ENCODE results near the gene UBE2D2. TPM values are rescaled to one million over a fixed set of nuclear protein-coding genes. Genes with fewer than 3 reads are reported as not detected.
A peak's percentile ranks its signal among the peaks of the same experiment; 100 is the strongest.

Gene UBE2D2
- total and polyA plus RNA-seq, 10 of the 15 experiments (the other 5 are each of a cell fraction or from before 2014, with no cell fraction given), result 58.6 to 245 (median 128) TPM

- FAIRE-seq, result no peak
- CTCF ChIA-PET, result interaction anchor here (0.7 to 3.1 kb wide), 13 partner anchors 9 to 184 kb away, joined by 3 to 19 read pairs (median 4); no protein-coding TSS in a partner anchor
- POLR2A ChIA-PET, result interaction anchor here (0.6 to 2.2 kb wide), 8 partner anchors 8 to 108 kb away, joined by 3 to 10 read pairs (median 3); no protein-coding TSS in a partner anchor
These were observed 44.7 kb downstream of the UBE2D2 start for GRCh38 chr5:139605887-139606286.

More at GRCh38 chr5:139605887-139606286, 44.7 kb downstream of the UBE2D2 start:
- RAD21 ChIA-PET (ENCODE audit: unreplicated experiment), result interaction anchor here (0.6 to 2.6 kb wide), 18 partner anchors 12 to 183 kb away, joined by 3 to 12 read pairs (median 4); no protein-coding TSS in a partner anchor
- no peak overlapping the region for H3K4me2 ChIP-seq (ENCODE audit: control insufficient read depth, insufficient read depth)
- H3K9ac ChIP-seq (ENCODE audit: control insufficient read depth, insufficient read depth, low read length), result no peak overlapping the region
- intact Hi-C loops (cut with micrococcal nuclease; ENCODE audit: unreplicated experiment) (loop anchor here (5.0 kb wide), 1 partner anchor 39 kb away; no protein-coding TSS in a partner anchor), in situ Hi-C loops (cut with MboI) (no loop called here)
- peak overlapping the region; percentile 31; the same call in 1 of the 2 replicates for H3K27ac ChIP-seq (ENCODE audit: control insufficient read depth, insufficient read depth)
- H2AFZ ChIP-seq (ENCODE audit: control insufficient read depth, low read depth, low read length), result no peak overlapping the region
- no peaks in the 10 kb centered on the region for H3K9me3 ChIP-seq (replicated peaks; ENCODE audit: control insufficient read depth, insufficient read depth, low read length)
- H3K4me1 ChIP-seq (ENCODE audit: control insufficient read depth, insufficient read depth, low read length), result peaks cover 10% of the 10 kb centered on the region; the same call in 1 of the 2 replicates
- DNase-seq (ENCODE audit: low read depth, low spot score) (peak; percentile 28), ATAC-seq (peak; percentile 80)
- TF ChIP-seq MTA2 (IDR thresholded peaks at IDR 0.05; ENCODE audit: low read depth) (0 out of 2 replicates have a peak, but pooled peaks have one; percentile 10), MEF2B (IDR thresholded peaks at IDR 0.05; ENCODE audit: partially characterized antibody, poor library complexity, severe bottlenecking) (peak; percentile 96), MLLT1 (IDR thresholded peaks at IDR 0.05) (peak; percentile 32; the same call in 1 of the 2 replicates), KDM1A (IDR thresholded peaks at IDR 0.05; ENCODE audit: borderline replicate concordance) (no peak), NBN (IDR thresholded peaks at IDR 0.05) (0 out of 2 replicates have a peak, but pooled peaks have one; percentile 33), ZBTB40 (IDR thresholded peaks at IDR 0.05; ENCODE audit: borderline replicate concordance) (no peak), DPF2 (IDR thresholded peaks at IDR 0.05) (0 out of 2 replicates have a peak, but pooled peaks have one; percentile 19), CHD1 (IDR thresholded peaks at IDR 0.05; ENCODE audit: low read depth, low read length) (no peak), PBX3 (IDR thresholded peaks at IDR 0.05; ENCODE audit: insufficient replicate concordance, low read depth, low read length) (no peak)
- SMC1A ChIA-PET (ENCODE audit: uncharacterized antibody, unreplicated experiment), result interaction anchor here (0.9 to 4.2 kb wide), 12 partner anchors 10 to 183 kb away, joined by 3 to 26 read pairs (median 6); no protein-coding TSS in a partner anchor
- H4K20me1 ChIP-seq (ENCODE audit: control insufficient read depth, insufficient read depth), result no peaks in the 10 kb centered on the region
- H3K36me3 ChIP-seq (ENCODE audit: control insufficient read depth in 2 of 2, insufficient read depth in 2 of 2, low read length in 1 of 2), result peaks cover 5 to 12% of the 10 kb centered on the region in 2 experiments; a peak in 3 of 4 replicates
- H3K79me2 ChIP-seq (ENCODE audit: control insufficient read depth, insufficient read depth, low read length), result peaks cover 25% of the 10 kb centered on the region
- no peaks in the 10 kb centered on the region for H3K27me3 ChIP-seq (replicated peaks in 1 of 2; ENCODE audit: control insufficient read depth in 2 of 2, insufficient read depth in 2 of 2, low read length in 1 of 2)
- no TSS peak for BruUV-seq (replicated peaks)
- no peak overlapping the region for H3K4me3 ChIP-seq
- 34% methylated on average over 8 of the region's 8 CpGs for WGBS (ENCODE audit: insufficient coverage, insufficient replicate concordance, low lambda C conversion rate, missing lambda C conversion rate)
